Spinal cord (tissue), 10 donors: Measurements from ENCODE around the gene DBI. TPM values are rescaled to one million over a fixed set of nuclear protein-coding genes. Genes with fewer than 3 reads are reported as not detected.

ENCODE experiments used
- DNase-seq, 6 donors: peaks; one replicate each; pipeline versions ENCODE4 v3.0.0 to v3.0.0-alpha.2; 2013 to 2015; ENCODE audit warnings: low spot score in 6 of 6, low read depth in 4 of 6
- H3K27ac ChIP-seq: one replicate; pipeline ENCODE4 v1.5.1; 2013; ENCODE audit warnings: low read depth, low read length, control low read depth
- H3K27me3 ChIP-seq: one replicate; pipeline ENCODE4 v1.6.1; 2013; ENCODE audit warnings: low read length; ENCODE audit not compliant: control insufficient read depth, insufficient read depth
- H3K36me3 ChIP-seq: one replicate; pipeline ENCODE4 v1.6.1; 2013; ENCODE audit warnings: low read length; ENCODE audit not compliant: control insufficient read depth, insufficient read depth
- H3K4me1 ChIP-seq: one replicate; pipeline ENCODE4 v1.6.1; 2013; ENCODE audit warnings: low read length; ENCODE audit not compliant: control insufficient read depth, insufficient read depth
- H3K4me3 ChIP-seq: one replicate; pipeline ENCODE4 v1.5.1; 2013; ENCODE audit warnings: low read depth, low read length, control low read depth
- H3K9me3 ChIP-seq: one replicate; pipeline ENCODE4 v1.6.1; 2013; ENCODE audit warnings: low read length; ENCODE audit not compliant: control insufficient read depth, insufficient read depth
- WGBS: methylation state at CpG from one replicate; pipeline ENCODE4 v1.1.5; 2013; ENCODE audit warnings: missing lambda C conversion rate; ENCODE audit not compliant: insufficient coverage; 5-methylcytosine and 5-hydroxymethylcytosine counted together
- polyA plus RNA-seq, 2 donors: library from polyadenylated mRNA; unstranded; fragments of 120-200 nt; gene quantifications; one replicate each; pipeline ENCODE4 v1.2.1, GENCODE V29; 2013; ENCODE audit not compliant: insufficient read length in 2 of 2
- total RNA-seq, 2 donors: library from RNA; depleted of rRNA in 1 of 2; stranded (reverse); fragments of 120-200 nt in 1 of 2; fragments of >200 nt in 1 of 2; gene quantifications; one replicate each; pipeline versions ENCODE4 v1.2.3 to v1.2.4, GENCODE V29; 2013 to 2014
- donor health status: healthy.

DBI gene
- total and polyA plus RNA-seq, 4 donors: 134 to 887 (median 508) TPM

DNA sequence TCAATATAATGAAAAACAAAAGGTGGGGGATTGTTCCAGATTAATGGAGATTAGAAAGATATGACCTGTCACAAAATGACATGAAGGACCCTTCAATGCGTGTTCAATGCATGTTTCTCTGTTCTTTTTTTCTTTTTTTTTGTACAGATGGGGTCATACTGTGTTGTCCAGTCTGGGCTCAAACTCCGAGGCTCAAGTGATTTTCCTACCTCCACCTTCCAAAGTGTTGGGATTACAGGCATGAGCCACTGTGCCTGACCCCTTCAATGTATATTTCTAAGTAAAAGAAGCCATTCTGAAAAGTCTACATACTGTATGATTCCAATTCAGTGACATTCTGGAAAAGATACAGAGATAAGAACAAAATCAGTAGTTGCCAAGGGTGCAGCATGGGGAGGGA lies 32.9 kb upstream of the DBI start:
- no peaks in the 10 kb centered on the region for H3K27me3 ChIP-seq

DNA sequence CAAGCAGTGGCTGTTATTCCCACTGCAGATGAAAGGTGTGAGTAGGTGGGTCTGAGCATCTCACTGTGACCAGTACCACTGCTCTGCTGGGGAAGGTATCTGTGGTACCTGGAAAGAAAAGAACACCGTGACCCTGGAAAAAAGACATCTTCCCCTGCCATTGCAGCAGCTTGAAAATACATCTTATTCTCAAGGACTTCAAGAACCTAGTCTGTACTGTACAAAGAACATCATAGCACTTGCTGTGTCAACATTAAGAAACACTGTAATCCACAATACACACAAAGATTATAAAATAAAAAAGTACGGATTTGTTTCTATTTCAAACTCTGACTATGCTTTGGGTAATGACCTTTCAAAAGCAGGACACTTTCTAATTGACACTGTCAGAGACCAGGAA lies 29.0 kb upstream of the DBI start:
- DNase-seq: no peak
- H3K9me3 ChIP-seq: no peaks in the 10 kb centered on the region
- H3K4me1 ChIP-seq: no peaks in the 10 kb centered on the region
- no CpG with 5 or more reads among the region's 2 CpGs for WGBS
- no peak overlapping the region for H3K27ac ChIP-seq
- no peak overlapping the region for H3K4me3 ChIP-seq
- H3K36me3 ChIP-seq: no peaks in the 10 kb centered on the region
- H3K27me3 ChIP-seq: no peaks in the 10 kb centered on the region

More for the DNA sequence above, 32.9 kb upstream of the DBI start:
- Histone ChIP-seq H3K27ac (no peak overlapping the region), H3K4me3 (no peak overlapping the region), H3K9me3 (no peaks in the 10 kb centered on the region), H3K4me1 (no peaks in the 10 kb centered on the region), H3K36me3 (no peaks in the 10 kb centered on the region)
- DNase-seq: no peak
- 100% methylated on average over 1 of the region's 2 CpGs for WGBS

DNA sequence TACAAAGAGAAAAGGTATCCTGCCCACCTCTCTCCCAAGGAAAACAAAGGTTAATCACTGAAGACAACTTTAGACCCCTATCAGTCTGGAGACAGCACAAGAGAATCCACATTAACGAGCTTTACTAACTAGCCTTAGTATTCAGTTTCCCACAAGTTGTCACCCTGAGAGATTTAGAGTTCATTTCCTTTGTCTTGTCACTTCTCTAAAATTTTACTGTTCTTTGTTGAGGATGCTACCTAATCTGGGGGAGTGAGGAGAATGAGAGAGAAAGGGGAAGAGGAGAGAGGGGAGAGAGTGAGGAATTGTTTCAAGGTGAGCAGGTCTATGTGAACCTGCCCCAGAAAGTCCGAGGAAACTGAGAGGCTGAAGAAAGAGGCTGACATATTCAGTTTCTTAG lies 28.5 kb upstream of the DBI start:
- WGBS: no CpG with 5 or more reads among the region's 2 CpGs
- Histone ChIP-seq H3K4me1 (no peaks in the 10 kb centered on the region), H3K27me3 (no peaks in the 10 kb centered on the region), H3K9me3 (no peaks in the 10 kb centered on the region), H3K4me3 (no peak overlapping the region), H3K36me3 (no peaks in the 10 kb centered on the region), H3K27ac (no peak overlapping the region)
- DNase-seq: no peak

DNA sequence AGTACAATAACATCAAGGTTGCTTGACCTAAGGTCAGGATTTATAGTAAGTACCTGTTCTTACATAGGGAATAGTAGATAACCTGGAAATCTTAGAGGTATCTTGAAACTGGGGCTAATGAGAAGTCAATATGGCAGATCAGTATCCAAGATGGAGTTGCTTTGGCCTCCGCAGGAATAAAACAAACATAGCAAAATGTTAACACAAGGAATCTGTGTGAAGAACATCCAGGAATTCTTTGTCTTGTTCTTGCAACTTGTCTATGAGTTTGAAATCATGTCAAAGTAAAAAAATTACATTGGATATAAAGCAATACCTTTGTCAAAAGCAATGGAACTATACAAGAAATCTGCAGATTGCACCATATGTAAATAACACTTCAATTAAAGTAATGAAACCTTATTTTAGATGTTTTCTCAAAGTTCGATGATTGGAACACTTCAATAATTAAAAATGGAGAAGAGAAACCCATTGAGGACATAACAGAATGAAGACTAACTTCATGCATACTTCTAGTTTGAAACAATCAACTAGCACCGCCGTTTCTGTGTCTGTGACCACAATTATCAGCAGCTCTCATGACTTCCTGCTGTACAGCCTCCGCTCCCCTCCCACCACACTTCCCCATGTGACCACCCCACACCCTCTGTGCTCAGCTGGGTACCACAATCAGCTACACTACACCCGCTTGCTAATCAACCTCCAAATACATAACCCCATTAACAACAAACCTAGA lies 27.8 kb upstream of the DBI start:
- no peaks in the 10 kb centered on the region for H3K4me1 ChIP-seq
- no peak overlapping the region for H3K4me3 ChIP-seq
- WGBS: 70% methylated on average over 3 of the region's 6 CpGs
- H3K27ac ChIP-seq: no peak overlapping the region
- H3K36me3 ChIP-seq: no peaks in the 10 kb centered on the region
- H3K9me3 ChIP-seq: no peaks in the 10 kb centered on the region
- H3K27me3 ChIP-seq: no peaks in the 10 kb centered on the region
- no peak for DNase-seq

DNA sequence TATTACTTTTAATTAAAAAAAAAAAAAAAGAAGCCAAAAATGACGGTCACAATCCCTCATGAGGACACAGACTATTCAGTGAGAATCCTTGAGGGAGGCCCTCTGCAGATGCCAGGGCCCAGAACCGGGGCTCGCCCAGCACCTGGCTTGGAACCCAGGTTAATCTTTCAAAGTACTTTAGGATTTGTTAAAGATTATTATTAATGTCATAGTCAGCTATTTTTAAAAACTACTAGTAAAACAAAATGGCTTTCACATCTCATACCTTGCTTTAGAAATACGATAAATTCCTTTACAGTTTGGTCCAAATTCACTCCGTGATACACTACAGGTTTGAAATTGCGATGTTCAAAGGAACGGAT lies 27.2 kb upstream of the DBI start:
- no peak overlapping the region for H3K4me3 ChIP-seq
- H3K27ac ChIP-seq: no peak overlapping the region
- no peaks in the 10 kb centered on the region for H3K4me1 ChIP-seq
- no peak for DNase-seq
- H3K36me3 ChIP-seq: no peaks in the 10 kb centered on the region
- no peaks in the 10 kb centered on the region for H3K9me3 ChIP-seq
- 91% methylated on average over 4 of the region's 7 CpGs for WGBS
- H3K27me3 ChIP-seq: no peaks in the 10 kb centered on the region

DNA sequence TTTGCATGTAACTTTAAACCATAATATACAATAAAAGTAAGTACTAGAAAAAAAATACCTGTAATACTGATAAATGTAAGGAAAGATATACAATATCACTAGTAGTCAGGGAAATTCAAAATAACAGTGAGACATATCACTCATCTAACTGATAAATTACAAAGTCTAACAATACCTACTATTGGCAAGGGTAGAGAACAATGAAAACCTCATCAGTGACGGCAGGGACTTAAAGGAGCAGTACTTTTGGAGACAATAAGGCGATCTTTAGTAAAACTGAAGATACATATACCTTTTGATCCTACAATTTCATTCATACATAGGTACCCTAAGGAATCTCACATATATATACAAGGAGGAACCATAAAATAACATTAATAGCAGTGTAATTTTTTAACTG lies 25.1 kb upstream of the DBI start:
- no peaks in the 10 kb centered on the region for H3K27me3 ChIP-seq
- H3K27ac ChIP-seq: no peak overlapping the region
- H3K4me1 ChIP-seq: no peaks in the 10 kb centered on the region
- no peak for DNase-seq
- no CpG with 5 or more reads among the region's 2 CpGs for WGBS
- H3K9me3 ChIP-seq: no peaks in the 10 kb centered on the region
- H3K36me3 ChIP-seq: no peaks in the 10 kb centered on the region
- no peak overlapping the region for H3K4me3 ChIP-seq

DNA sequence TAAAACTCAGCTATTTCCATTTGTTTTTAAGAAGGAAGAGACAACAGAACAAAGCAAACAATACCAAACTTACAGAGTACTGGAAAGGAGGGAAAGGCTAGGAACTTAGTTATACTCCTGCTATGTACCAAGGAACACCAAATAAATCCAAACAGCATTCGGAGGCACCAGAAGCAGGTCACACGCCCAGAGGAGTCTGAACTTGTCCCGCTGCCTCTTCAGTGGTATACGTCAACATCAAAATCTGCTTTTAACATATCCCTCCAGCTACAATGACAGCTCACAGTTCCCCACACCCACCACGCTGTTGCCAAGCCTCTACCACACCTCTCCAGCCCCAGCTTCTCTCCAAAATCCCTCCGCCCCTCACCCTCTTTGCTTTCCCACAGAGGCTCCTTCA lies 17.5 kb upstream of the DBI start:
- no peak overlapping the region for H3K27ac ChIP-seq
- DNase-seq: no peak
- WGBS: 95% methylated on average over 6 of the region's 6 CpGs

DNA sequence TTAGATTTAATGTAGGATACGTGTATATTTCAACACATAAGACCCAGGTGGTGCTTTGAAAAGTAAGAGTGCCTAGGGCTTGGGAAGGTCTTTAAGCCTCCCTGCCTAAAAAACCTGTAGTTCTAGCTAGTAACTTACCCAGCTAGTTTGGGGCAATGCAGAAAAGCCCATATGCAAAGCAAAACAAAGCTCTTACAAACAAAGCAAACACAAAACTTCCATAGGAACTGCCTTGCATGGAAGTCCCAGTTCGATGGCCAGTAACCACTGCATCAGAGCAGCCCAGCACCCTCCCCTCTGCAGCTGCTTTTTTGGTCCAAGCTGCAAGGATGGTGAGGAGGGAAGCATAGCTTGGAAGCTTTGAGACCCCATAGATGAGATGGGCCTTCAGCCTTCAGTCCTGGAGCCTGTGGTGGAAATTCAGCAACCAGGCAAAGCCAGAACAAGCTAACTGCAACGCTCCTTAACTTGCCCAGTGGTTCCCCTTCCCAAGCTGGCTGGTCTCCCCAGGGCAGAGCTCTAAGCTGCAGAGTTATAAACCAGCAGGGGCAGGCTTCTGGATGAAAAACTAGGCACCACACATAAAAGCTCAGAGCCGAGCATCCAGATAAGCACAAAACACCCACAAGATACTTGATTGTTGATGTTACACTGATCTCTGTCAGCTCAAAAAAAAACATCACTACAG lies 16.3 kb upstream of the DBI start:
- Histone ChIP-seq H3K4me3 (no peak overlapping the region), H3K27ac (no peak overlapping the region), H3K36me3 (no peaks in the 10 kb centered on the region), H3K27me3 (no peaks in the 10 kb centered on the region), H3K9me3 (no peaks in the 10 kb centered on the region), H3K4me1 (no peaks in the 10 kb centered on the region)
- 14% methylated on average over 1 of the region's 4 CpGs for WGBS
- peak in 1 of 6 donors; percentile 11 for DNase-seq

More for the DNA sequence above, 17.5 kb upstream of the DBI start:
- no peaks in the 10 kb centered on the region for H3K4me1 ChIP-seq
- H3K36me3 ChIP-seq: no peaks in the 10 kb centered on the region
- no peak overlapping the region for H3K4me3 ChIP-seq
- H3K9me3 ChIP-seq: no peaks in the 10 kb centered on the region
- H3K27me3 ChIP-seq: no peaks in the 10 kb centered on the region

DNA sequence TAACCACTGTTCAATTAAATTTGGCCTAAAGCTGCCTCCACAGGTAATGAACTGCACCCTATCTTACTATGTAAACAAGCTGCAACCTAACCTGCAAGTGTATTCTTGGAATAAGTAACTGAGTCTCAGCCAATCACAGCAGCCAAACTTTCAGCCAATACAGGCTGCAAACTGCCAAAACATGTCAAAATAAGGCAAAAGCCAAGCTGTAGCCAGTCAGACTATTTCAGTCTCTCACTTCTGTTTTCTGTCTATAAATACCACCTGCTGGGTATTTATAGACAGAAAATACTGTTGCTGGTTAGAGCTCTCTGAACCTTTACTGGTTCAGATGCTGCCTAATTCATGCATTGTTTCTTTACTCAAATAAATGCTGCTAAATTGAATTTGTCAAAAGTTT lies 14.4 kb upstream of the DBI start:
- Histone ChIP-seq H3K27ac (no peak overlapping the region), H3K36me3 (no peaks in the 10 kb centered on the region), H3K27me3 (no peaks in the 10 kb centered on the region), H3K9me3 (no peaks in the 10 kb centered on the region), H3K4me1 (no peaks in the 10 kb centered on the region), H3K4me3 (no peak overlapping the region)
- DNase-seq: peak in 2 of 6 donors; percentile 8 to 86

DNA sequence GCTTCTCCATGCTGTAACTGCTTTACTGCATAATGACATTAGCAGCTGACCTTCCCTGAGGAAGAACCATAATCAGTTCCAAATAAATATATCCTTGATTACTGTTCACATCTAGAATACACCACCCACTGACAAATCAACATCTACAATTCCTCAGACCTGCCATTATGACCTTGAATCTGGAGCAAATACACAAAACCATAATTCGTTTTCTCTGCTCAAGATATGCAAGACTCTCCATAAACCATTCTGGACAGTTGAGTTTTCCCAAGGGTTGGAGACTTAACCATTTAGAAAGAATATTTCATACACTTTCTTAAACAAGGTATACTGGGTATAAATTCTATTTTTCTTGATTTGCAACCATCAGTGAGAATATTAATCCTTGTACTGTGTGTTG lies 11.9 kb upstream of the DBI start:
- DNase-seq: no peak
- no peaks in the 10 kb centered on the region for H3K9me3 ChIP-seq
- no peaks in the 10 kb centered on the region for H3K4me1 ChIP-seq
- no peaks in the 10 kb centered on the region for H3K27me3 ChIP-seq
- H3K4me3 ChIP-seq: no peak overlapping the region
- WGBS: no CpG with 5 or more reads among the region's 1 CpG
- H3K36me3 ChIP-seq: no peaks in the 10 kb centered on the region
- no peak overlapping the region for H3K27ac ChIP-seq
